ENCODE data around the gene SMYD4.

DNA sequence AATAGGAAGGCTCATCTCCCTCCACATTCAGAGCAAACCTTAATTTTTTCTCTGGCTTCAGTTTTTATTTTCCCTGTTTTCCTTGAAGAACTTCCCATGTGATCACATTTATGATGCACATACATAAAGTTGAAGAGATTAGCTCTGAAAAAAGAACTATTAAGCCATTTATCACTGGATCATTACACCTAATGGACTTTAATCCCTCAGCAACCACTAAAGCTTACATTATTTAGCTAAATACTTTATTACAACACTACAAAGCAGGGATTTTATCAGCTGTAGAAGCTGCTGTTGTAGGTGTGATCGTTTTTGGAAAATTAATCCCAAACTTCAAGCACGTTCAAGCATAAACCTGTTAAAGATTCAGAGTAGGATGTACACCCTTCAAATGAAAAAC is 21.1 kb downstream of the SMYD4 start:
- TF ChIP-seq, protein P1, sequence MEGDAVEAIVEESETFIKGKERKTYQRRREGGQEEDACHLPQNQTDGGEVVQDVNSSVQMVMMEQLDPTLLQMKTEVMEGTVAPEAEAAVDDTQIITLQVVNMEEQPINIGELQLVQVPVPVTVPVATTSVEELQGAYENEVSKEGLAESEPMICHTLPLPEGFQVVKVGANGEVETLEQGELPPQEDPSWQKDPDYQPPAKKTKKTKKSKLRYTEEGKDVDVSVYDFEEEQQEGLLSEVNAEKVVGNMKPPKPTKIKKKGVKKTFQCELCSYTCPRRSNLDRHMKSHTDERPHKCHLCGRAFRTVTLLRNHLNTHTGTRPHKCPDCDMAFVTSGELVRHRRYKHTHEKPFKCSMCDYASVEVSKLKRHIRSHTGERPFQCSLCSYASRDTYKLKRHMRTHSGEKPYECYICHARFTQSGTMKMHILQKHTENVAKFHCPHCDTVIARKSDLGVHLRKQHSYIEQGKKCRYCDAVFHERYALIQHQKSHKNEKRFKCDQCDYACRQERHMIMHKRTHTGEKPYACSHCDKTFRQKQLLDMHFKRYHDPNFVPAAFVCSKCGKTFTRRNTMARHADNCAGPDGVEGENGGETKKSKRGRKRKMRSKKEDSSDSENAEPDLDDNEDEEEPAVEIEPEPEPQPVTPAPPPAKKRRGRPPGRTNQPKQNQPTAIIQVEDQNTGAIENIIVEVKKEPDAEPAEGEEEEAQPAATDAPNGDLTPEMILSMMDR (IDR thresholded peaks at IDR 0.05): no peak
- TF ChIP-seq EZH2 (IDR thresholded peaks at IDR 0.05) (no peak), EZH2phosphoT487 (IDR thresholded peaks at IDR 0.05) (no peak)

All from neural progenitor cell (in vitro differentiated cells).